MG63 (cell line): Measurements from ENCODE around the gene PLPPR2. TPM values are rescaled to one million over a fixed set of nuclear protein-coding genes. Genes with fewer than 3 reads are reported as not detected.
"Not testable (repeated sequence)": the region's sequence is repeated elsewhere in the genome, so short reads cannot be mapped to it uniquely, and the experiment has no call there.

Experiments used
- DNase-seq: peaks from one replicate; pipeline ENCODE4 v3.0.0-alpha.2; 2020
- H3K27me3 ChIP-seq: fragments of 250-450 bp; sonication (Bioruptor Pico); 2 replicates; pipeline ENCODE4 v1.5.1; 2020; ENCODE audit warnings: mild to moderate bottlenecking, moderate library complexity
- H3K36me3 ChIP-seq: fragments of 250-450 bp; sonication (Bioruptor Pico); 2 replicates; pipeline ENCODE4 v1.5.1; 2020; ENCODE audit warnings: mild to moderate bottlenecking, moderate library complexity
- H3K4me3 ChIP-seq: fragments of 250-450 bp; sonication (Bioruptor Pico); 2 replicates; pipeline ENCODE4 v1.5.1; 2020; ENCODE audit warnings: mild to moderate bottlenecking, moderate library complexity
- H3K9me3 ChIP-seq: fragments of 250-450 bp; sonication (Bioruptor Pico); 2 replicates; pipeline ENCODE4 v1.5.1; 2020; ENCODE audit warnings: mild to moderate bottlenecking, moderate library complexity
- total RNA-seq: library from RNA; depleted of rRNA; stranded (reverse); fragments of >200 nt; shearing (Covaris generic); gene quantifications from 2 replicates; pipeline ENCODE4 v1.2.3, GENCODE V29; 2014; ENCODE audit warnings: low replicate concordance; rRNA removed

PLPPR2 gene
- total RNA-seq, 1 experiment from 2014 or later, result 12.3 TPM

DNA sequence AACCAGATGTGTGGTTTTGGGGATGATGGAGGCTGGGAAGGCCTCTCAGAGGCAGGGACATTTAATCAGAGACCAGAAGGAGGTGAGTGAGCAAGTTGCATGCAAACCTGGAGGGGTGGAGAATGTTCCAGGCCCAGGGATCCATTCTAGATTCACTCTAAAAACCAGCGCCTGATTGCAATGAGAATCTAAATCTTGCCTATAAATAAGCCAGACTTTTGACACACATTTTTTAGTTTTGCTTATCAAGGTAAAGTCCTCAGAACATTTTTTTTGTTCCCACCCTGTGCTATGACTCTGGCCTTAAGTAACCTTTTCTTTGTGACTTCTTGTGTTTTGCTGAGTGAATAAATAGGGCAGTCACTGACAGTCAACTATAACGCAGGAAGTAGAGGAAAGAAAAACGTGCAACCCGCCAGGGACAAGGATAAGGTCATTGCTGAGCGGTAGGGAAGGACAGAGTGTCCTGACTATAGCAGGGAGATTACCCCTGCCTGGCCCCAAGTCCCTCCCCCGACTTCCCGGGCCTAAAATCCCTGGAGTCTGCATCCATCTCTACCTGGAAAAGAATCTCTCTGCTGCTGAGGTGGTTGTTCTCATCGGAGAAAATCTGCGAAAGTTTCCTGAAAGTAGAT is 49.5 kb downstream of the PLPPR2 start:
- Histone ChIP-seq H3K4me3 (no peak overlapping the region), H3K36me3 (no peaks in the 10 kb centered on the region), H3K9me3 (no peaks in the 10 kb centered on the region), H3K27me3 (no peaks in the 10 kb centered on the region)
- no peak for DNase-seq

DNA sequence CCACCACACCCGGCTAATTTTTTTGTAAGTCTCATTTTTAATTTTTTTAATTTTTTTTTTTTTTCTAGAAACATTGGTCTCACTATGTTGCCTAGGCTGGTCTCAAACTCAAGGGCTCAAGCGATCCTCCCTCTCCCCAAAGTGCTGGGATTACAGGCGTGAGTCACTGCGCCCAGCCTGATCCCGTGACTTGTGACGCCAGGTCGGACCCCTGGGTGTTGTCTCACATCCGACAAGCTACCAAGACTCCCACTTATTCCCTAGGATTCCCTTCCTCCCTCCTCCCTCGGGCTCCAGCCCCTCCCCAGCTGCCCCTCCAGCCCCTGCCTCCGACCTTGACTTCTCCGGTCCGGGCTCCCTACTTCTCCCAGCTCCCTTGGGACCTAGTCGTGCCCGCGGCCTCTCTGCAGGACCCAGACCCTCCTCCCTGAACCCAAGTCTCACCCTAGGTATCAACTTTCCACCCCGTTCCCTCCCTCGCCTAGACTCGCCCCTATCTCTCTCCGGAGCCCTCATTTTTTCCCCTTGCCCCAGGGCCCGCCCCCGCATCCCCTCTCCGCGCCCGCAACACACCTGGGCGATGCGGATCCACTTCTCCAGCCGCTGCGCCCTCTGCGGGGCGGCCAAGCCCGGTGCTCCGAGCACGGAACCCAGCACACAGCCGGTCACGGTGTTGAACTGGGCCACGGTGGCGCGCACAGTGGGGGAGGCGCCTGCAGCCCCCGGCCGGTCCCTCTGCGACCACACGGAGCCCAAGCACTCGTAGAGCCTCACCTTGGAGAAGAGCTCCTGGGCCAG is 50.8 kb downstream of the PLPPR2 start:
- no peaks in the 10 kb centered on the region for H3K36me3 ChIP-seq
- no peaks in the 10 kb centered on the region for H3K9me3 ChIP-seq
- no peaks in the 10 kb centered on the region for H3K27me3 ChIP-seq
- DNase-seq, result no peak
- H3K4me3 ChIP-seq, result no peak overlapping the region

DNA sequence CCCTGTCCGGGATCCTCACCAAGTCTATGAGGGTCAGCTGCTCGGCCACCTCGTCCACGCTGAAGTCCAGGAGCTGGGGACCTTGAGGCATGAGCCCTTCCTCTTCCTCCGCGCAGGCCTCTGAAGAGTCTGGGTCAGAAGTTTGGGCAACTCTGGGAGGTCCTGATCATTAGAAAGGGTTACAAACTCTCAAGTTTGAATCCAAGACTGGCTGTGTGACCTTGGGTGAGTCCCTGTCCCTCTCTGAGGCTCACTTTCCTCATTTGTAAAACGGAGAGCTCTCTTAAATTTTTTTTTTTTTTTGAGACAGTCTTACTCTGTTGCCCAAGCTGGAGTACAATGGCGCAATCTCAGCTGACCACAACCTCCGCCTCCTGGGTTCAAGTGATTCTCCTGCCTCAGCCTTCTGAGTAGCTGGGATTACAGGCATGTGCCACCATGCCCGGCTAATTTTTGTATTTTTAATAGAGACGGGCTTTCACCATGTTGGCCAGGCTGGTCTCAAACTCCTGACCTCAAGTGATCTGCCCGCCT is 51.5 kb downstream of the PLPPR2 start:
- not testable (repeated sequence) for H3K9me3 ChIP-seq, H3K36me3 ChIP-seq, H3K27me3 ChIP-seq, H3K4me3 ChIP-seq, DNase-seq

DNA sequence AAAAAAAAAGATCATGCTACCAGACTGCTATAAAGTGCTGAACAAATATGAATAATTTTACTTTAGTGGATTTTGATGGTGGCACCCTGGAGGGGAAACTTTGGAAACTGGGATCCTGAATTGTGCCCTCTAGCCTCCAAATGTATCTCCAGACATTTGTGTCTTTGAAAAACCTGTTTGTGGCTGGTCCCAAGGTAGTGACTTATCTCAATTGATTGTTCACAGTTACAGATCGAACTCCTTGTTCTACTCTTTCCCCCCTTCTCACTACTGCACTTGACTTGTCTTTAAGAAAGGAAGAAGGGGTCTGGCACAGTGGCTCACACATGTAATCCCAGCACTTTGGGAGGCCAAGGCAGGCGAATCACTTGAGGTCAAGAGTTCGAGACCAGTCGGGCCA is 53.4 kb downstream of the PLPPR2 start:
- DNase-seq, result no peak
- no peaks in the 10 kb centered on the region for H3K9me3 ChIP-seq
- no peak overlapping the region for H3K4me3 ChIP-seq
- H3K36me3 ChIP-seq, result no peaks in the 10 kb centered on the region
- H3K27me3 ChIP-seq, result no peaks in the 10 kb centered on the region

DNA sequence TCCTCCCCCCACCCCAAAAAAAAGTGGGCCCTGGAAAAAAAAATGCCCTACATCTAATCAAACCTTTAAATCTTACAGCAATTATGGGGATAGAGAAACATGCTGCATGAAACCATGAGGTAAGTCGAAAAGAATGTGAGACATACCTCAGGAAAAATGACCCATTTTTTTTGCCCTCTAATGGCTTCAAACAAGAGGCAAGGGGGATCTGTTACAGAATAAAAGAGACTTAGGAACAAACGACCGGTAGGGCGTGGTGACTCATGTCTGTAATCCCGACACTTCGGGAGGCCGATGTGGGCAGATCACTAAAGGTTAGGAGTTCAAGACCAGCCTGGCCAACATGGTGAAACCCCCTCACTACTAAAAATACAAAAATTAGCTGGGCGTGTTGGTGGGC is 55.5 kb downstream of the PLPPR2 start:
- peaks cover 3% of the 10 kb centered on the region; the same call in 1 of the 2 replicates for H3K27me3 ChIP-seq
- H3K36me3 ChIP-seq, result no peaks in the 10 kb centered on the region
- DNase-seq, result no peak
- no peaks in the 10 kb centered on the region; the same call in 1 of the 2 replicates for H3K9me3 ChIP-seq
- no peak overlapping the region for H3K4me3 ChIP-seq

DNA sequence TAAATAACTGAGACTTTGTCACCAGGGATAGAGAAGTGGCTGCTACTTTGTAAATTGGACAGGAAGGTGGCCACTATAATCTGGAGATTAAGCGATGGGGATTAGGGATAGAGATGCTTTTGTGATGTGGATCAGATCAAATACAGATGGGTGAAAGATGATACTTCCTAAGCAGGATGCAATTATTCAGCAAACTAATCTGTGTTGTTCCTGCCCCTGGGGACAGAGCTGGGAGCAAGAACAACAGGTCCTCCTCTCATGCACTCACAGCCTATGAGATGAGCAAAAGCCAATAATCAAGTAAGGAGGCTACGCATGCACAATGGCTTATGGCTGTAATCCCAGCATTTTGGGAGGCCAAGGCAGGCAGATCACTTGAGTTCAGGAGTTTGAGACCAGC is 59.3 kb downstream of the PLPPR2 start:
- no peaks in the 10 kb centered on the region; the same call in 1 of the 2 replicates for H3K9me3 ChIP-seq
- H3K36me3 ChIP-seq, result no peaks in the 10 kb centered on the region
- DNase-seq, result no peak
- H3K27me3 ChIP-seq, result peaks cover 26% of the 10 kb centered on the region
- H3K4me3 ChIP-seq, result no peak overlapping the region

Other genes with a start within 250 kb of the PLPPR2 start
- gene SPC24, start 199.7 kb upstream of the PLPPR2 start, total RNA-seq, result 69.7 and 113 TPM in 2 replicates
- 81.9 and 86.7 TPM in 2 replicates for gene KANK2, start 157.9 kb upstream of the PLPPR2 start, total RNA-seq
- gene ANGPTL8, start 115.8 kb upstream of the PLPPR2 start, total RNA-seq, result not detected in 2 replicates
- 2.2 and 8.8 TPM in 2 replicates for gene DOCK6, start 92.9 kb upstream of the PLPPR2 start, total RNA-seq
- gene TSPAN16, start 59.3 kb upstream of the PLPPR2 start, total RNA-seq, result 1.0 TPM in 1 of 2 replicates, not detected in the other
- gene RAB3D, start 15.8 kb upstream of the PLPPR2 start, total RNA-seq, result 2.3 and 3.1 TPM in 2 replicates
- gene TMEM205, start 9.2 kb upstream of the PLPPR2 start, total RNA-seq, result 139 and 195 TPM in 2 replicates
- 5.4 and 9.0 TPM in 2 replicates for gene CCDC159, start 8.9 kb upstream of the PLPPR2 start, total RNA-seq
- 1.3 and 3.1 TPM in 2 replicates for gene SWSAP1, start 19.2 kb downstream of the PLPPR2 start, total RNA-seq
- gene EPOR, start 28.9 kb downstream of the PLPPR2 start, total RNA-seq, result 2.6 and 2.9 TPM in 2 replicates
- gene RGL3, start 63.9 kb downstream of the PLPPR2 start, total RNA-seq, result 0.10 TPM in 1 of 2 replicates, not detected in the other
- 0.22 and 2.0 TPM in 2 replicates for gene ODAD3, start 79.7 kb downstream of the PLPPR2 start, total RNA-seq
- 93.3 and 256 TPM in 2 replicates for gene PRKCSH, start 80.2 kb downstream of the PLPPR2 start, total RNA-seq
- not detected in 2 replicates for gene ELAVL3, start 125.6 kb downstream of the PLPPR2 start, total RNA-seq
- 7.4 and 12.8 TPM in 2 replicates for gene ZNF653, start 150.4 kb downstream of the PLPPR2 start, total RNA-seq
- gene ECSIT, start 173.7 kb downstream of the PLPPR2 start, total RNA-seq, result 139 and 196 TPM in 2 replicates
- 0.46 TPM in 1 of 2 replicates, not detected in the other for gene CNN1, start 183.4 kb downstream of the PLPPR2 start, total RNA-seq
- 51.6 and 111 TPM in 2 replicates for gene ELOF1, start 203.8 kb downstream of the PLPPR2 start, total RNA-seq
- not detected in 2 replicates for gene ACP5, start 222.2 kb downstream of the PLPPR2 start, total RNA-seq
- 32.4 and 33.2 TPM in 2 replicates for gene ZNF627, start 242.1 kb downstream of the PLPPR2 start, total RNA-seq